Astrocyte of the cerebellum (primary cell): ENCODE data around the gene KCNE3.
A peak's percentile ranks its signal among the peaks of the same experiment; 100 is the strongest.

Experiments
- DNase-seq: peaks from one replicate; pipeline ENCODE4 v3.0.0-alpha.2; 2011; ENCODE audit warnings: low read depth
- H3K4me3 ChIP-seq: 2 replicates; pipeline ENCODE4 v1.5.1; 2011; ENCODE audit warnings: mild to moderate bottlenecking, low read depth, low read length, moderate library complexity
- CTCF ChIP-seq: IDR thresholded peaks from 2 replicates; pipeline ENCODE4 v1.5.1; 2012; ENCODE audit warnings: low read length, low read depth, moderate library complexity, mild to moderate bottlenecking; ENCODE audit errors: missing control alignments
- in situ Hi-C: cut with HindIII; loops from 2 replicates; pipeline ENCODE4 v1.10.0; 2017; ENCODE audit warnings: low sequenced_read_pairs

Gene KCNE3

GRCh38 chr11:74460065-74460464, 7.3 kb downstream of the KCNE3 start:
- in situ Hi-C loops = no loop called here
- no peak overlapping the region for H3K4me3 ChIP-seq
- no peak for TF ChIP-seq CTCF
- DNase-seq = no peak

- TF ChIP-seq CTCF = no peak
- no peak overlapping the region for H3K4me3 ChIP-seq
- DNase-seq = no peak
- in situ Hi-C loops = no loop called here
Observed at GRCh38 chr11:74459584-74459983, 7.8 kb downstream of the KCNE3 start.

- no peak for TF ChIP-seq CTCF
- no peak overlapping the region for H3K4me3 ChIP-seq
- in situ Hi-C loops = no loop called here
- no peak for DNase-seq
Observed at GRCh38 chr11:74457356-74457755, 10.0 kb downstream of the KCNE3 start.

GRCh38 chr11:74453373-74453975, 13.9 kb downstream of the KCNE3 start:
- no peak overlapping the region for H3K4me3 ChIP-seq
- in situ Hi-C loops = no loop called here
- peak; percentile 89 for TF ChIP-seq CTCF
- DNase-seq = peak; percentile 42

GRCh38 chr11:74452366-74452765, 15.0 kb downstream of the KCNE3 start:
- no peak for DNase-seq
- in situ Hi-C loops = no loop called here
- no peak for TF ChIP-seq CTCF
- no peak overlapping the region for H3K4me3 ChIP-seq

- TF ChIP-seq CTCF = no peak
- no peak for DNase-seq
- H3K4me3 ChIP-seq = no peak overlapping the region
- in situ Hi-C loops = no loop called here
Observed at GRCh38 chr11:74450318-74450717, 17.0 kb downstream of the KCNE3 start.
